HG03460 (cell line): Measurements from ENCODE around the gene KRT76.

Source experiments
- ATAC-seq: cut with Tn5 transposase; IDR thresholded peaks from one replicate; pipeline ENCODE4 v1.9.1; 2021; ENCODE audit not compliant: unreplicated experiment

KRT76 gene

DNA sequence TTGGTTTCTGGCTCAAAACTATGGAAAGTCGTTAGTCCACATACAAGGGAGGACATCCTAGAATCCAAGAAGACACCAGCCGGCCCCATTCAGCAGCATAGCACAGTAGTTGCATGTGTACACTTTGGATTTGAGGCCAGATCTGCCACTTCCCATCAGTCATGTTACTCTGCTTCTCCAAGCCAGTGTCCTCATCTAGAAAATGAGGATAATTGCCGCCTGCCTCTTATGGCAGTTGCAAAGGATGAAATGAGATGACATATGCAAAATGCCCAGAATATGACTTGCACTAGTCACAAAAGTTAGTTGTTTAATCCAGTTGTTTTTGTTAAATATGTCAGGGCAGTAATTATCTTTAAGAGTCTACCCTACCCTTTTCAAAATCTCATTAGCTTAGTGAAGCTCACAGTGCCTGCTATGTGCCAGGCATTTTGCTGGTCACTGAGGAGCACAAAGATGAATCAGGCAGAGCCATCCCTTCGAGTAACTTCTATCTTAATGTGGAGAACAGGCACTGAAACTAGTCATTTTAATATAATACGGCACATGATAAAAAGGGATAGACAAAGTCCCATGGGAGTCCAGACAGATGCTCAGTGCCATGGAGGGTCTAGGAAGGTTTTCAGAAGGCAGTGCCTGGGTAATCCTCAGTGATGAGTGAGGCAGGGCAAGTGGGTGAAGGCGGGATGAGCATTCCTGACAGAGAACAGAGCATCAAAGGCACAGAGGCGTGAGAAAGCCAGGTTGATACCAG lies 6.6 kb upstream of the KRT76 start:
- ATAC-seq: no peak

- ATAC-seq: no peak
Measured at GRCh38 chr12:52782502-52782901, 5.4 kb upstream of the KRT76 start.

- ATAC-seq: no peak
Measured at GRCh38 chr12:52781399-52782082, 4.4 kb upstream of the KRT76 start.

DNA sequence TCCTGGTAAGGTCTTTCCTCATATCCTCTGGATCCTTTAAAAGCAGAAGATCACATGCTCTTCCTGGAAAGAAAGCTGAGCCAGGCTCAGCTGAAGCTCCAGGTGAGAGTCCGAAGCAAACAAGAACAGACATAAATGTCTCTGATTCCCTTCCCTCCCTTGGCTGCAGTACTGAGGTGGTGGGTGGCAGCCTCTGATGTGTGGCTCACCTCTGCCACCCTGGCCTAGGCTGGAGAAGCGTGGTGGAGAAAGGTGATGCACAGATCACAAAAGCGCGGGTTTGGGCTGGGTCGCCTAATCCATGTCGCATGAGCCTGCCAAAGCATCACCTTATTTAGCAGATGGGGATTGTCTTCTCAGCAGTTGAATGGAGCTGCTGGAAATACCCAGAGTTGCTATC lies 2.8 kb upstream of the KRT76 start:
- no peak for ATAC-seq

DNA sequence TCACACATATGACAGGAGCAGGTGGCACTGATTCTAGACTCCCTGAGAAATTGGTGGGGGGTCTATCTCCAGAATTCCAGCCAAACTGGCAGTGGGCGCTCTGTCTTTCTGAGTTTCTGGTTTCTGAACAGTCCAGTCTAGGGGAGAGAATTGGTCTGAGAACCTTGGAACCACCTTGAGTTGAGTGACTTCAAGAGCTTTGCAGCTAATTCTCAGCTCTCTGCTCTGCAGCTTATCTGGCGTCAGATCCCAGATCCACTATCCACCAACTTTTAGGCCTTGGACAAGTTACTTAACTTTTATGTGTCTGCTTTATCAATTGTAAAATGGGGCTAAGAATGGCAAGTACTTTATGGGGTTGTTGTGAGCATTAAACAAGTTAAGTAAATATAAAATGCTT lies 1.7 kb upstream of the KRT76 start:
- no peak for ATAC-seq

DNA sequence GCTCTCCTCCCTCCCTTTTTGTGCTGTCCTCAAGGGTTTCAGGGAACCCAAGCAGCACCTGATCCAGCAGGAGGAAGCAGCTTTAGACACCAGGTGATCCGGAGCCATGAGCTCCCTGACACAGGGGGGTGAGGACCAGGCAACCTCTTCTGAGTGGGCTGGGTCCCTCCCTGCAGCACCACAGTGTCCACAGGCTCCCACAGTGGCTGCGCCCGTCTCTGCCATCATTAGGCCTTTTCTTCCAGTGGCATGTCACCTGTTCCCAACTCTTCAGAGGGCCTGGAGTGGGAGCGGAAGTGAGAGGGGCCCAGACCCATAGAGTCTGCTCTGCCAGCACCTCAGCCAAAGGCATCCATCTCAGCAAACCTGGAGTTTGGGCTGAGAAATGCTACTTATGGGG lies 421 bp upstream of the KRT76 start:
- ATAC-seq: no peak

GRCh38 chr12:52776435-52776834 lies 710 bp downstream of the KRT76 start:
- no peak for ATAC-seq

DNA sequence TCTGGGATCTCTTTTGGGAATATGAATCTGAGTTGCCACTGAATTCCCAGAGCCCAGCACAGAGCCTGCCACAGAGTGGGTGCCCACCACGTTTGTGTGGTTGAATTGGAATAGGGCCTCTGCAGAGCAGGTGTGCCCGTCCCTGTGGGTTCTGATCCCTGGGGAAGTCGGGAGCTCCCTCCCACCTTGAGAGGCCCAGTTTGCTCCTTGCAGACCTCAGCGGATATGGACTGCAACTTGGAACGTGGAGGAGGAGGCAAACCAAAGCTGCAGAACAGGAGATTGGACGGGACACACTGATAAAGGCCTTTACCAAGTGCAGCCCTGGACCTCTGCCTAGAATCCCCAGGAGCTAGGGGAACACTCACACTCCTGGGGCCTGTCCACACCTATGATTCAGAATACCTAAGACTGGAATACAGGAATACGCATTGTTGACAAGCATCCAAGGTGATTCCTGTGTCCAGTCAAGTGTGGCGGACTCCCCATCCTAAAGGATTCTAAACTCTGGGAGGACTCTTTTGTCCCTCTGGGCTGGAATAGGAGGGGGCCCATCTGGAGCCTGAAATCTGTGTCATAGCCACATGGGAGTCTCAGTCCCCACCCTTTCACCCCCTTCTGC lies 2.4 kb downstream of the KRT76 start:
- no peak for ATAC-seq

GRCh38 chr12:52772772-52773171 lies 4.4 kb downstream of the KRT76 start:
- ATAC-seq: no peak

GRCh38 chr12:52772188-52772587 lies 5.0 kb downstream of the KRT76 start:
- ATAC-seq: no peak

- no peak for ATAC-seq
Measured at GRCh38 chr12:52771505-52771904, 5.6 kb downstream of the KRT76 start.

- no peak for ATAC-seq
Measured at GRCh38 chr12:52771088-52771487, 6.1 kb downstream of the KRT76 start.

DNA sequence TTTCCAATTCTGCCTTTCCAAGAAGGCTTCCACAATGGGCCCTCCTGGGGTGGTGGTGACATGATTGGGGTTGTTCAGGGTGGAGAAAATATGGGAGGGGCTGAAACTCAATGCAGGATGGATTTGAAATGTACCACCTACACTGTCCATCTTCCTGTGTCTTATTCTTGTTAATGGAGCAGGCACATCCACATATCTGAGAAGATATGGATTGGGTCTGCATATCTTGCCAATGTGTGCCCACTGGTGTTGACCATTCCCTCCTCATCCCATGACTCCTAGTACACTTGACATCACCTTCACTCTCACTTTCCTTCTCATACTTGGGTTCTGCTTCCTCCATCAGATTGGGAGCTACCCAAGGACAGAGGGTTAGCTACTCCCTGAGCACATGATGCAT lies 7.2 kb downstream of the KRT76 start:
- ATAC-seq: no peak

DNA sequence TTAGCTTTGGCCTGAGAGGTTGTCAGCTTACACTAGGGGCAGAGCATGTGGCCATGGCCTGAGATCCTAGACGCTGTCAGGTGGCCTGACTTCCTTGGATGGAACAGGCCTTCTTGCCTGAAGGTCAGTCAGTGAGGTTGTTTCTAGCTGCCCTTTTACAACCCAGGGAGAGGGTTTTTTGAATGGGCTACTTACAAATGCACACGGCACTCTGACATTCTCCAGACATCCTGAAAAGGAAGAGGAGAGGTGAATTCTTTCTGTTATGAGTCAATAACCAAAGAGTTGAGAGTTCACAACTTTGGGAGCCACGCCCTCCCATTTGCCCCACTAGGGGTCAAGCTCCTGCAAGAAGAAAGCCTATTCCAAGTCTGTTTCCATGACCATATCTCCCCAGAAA lies 7.8 kb downstream of the KRT76 start:
- ATAC-seq: no peak

GRCh38 chr12:52768479-52769200 lies 8.5 kb downstream of the KRT76 start:
- no peak for ATAC-seq

GRCh38 chr12:52767427-52767826 lies 9.7 kb downstream of the KRT76 start:
- ATAC-seq: no peak

GRCh38 chr12:52767020-52767379 lies 10.1 kb downstream of the KRT76 start:
- ATAC-seq: no peak

GRCh38 chr12:52766351-52767019 lies 10.7 kb downstream of the KRT76 start:
- no peak for ATAC-seq

- no peak for ATAC-seq
Measured at GRCh38 chr12:52765702-52766101, 11.4 kb downstream of the KRT76 start.

- no peak for ATAC-seq
Measured at GRCh38 chr12:52763991-52764390, 13.2 kb downstream of the KRT76 start.

- ATAC-seq: no peak
Measured at GRCh38 chr12:52763036-52763659, 14.0 kb downstream of the KRT76 start.
